Kasumi-1 (cell line): ENCODE data around the gene UBAP1.
"Not testable (repeated sequence)": the region's sequence is repeated elsewhere in the genome, so short reads cannot be mapped to it uniquely, and the experiment has no call there.

Source experiments
- DNase-seq, 2 experiments: peaks; one replicate each; lab custom pipeline; 2025; lab: John Stamatoyannopoulos, UW

Gene UBAP1

GRCh38 chr9:34224349-34224748 lies 45.5 kb downstream of the UBAP1 start:
- DNase-seq, result no peak

- not testable (repeated sequence) for DNase-seq
These were observed 47.4 kb downstream of the UBAP1 start for GRCh38 chr9:34226144-34226760.

DNA sequence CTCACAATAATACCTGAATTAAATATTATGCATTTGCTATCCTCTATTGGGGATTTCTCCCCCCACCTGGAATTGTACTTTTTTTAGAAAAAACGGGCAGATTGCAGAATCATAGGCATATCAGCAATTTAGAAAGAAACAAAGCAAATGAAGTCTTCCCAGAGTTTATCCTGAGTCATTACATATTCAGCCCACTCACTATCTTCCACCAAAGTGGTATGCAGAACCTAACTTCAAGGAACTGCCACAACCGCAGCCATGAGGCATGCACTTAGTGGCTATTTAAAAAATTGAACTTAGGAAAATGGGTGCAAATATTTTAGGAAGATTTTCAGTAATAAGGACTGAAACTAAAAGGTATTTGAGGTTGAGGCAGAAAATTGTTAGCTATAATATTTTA lies 48.6 kb downstream of the UBAP1 start:
- no peak for DNase-seq

- DNase-seq, result no peak
These were observed 51.7 kb downstream of the UBAP1 start for GRCh38 chr9:34230556-34230955.

DNA sequence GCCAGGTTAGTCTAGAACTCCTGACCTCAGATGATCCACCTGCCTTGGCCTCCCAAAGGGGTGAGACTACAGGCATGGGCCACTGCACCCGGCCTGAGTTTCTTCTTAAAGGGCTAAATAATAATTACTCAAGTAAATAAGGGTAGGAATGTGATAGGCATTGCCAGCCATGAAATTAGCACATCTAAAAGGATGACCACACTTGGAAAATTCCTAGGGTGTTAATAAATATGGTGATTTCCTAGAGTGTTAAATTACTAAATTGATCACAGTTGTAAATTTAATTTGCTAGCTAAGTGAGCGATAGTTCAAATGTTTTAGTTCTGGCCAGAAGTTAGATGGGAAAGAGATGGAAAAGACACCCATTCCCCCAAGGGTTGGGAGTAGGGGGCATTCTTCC lies 53.4 kb downstream of the UBAP1 start:
- no peak for DNase-seq

DNA sequence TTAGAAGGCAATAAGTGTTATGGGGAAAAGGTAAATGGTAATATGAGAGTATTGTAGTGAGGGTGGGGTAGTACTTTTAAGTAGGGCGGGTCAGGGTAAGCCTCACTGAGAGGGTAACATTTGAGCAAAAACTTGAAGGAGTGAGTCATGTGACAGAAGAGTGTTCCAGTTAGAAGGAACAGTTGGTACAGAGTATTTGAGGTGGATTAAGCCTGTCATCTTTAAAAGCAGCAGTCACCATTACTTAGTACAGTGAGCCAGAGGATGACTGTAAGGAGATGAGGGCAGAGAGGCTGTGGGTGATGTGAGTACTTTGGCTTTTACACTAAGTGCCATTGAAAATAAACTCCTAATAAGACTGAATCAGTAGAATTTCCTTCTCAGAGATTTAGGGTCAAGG lies 54.8 kb downstream of the UBAP1 start:
- no peak for DNase-seq

- DNase-seq, result no peak
These were observed 59.0 kb downstream of the UBAP1 start for GRCh38 chr9:34237836-34238235.

DNA sequence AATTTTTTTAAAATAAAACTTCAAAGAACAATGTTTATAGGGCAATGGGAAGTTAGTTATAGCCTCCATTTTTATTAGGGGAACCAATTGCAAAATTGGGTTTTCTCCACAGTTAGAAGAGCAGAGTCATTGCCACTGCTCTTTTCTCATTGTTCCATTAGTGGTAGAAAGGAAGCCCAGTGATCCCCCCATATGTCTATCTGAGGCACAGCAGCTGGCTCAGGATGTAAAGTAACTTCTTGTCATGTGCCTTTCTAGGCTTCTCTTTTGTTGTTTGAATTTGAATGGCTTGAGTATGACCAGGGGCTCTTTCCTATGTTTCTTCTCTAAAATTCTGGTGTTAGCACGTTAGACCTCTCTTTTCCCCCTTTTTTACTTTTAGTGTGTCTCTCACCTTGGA lies 61.2 kb downstream of the UBAP1 start:
- no peak for DNase-seq

DNA sequence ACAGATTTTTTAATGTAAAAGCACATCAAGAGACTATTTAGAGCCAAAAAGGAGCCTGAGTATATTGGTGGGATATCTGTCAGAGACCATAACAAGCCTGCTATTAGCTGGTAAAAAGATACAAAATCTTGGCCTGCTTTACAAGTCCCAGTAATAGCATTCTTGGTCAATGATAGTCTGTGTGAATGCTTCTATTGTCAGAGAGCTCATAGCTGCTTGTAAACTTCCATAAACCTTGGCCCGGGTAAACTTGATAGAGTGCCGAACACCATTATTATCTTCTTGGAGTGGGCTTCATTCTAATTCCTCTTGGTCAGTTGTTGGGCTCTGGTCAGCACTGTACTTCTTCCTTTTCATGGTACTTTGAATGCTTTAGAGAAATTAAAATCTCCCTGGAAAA lies 64.0 kb downstream of the UBAP1 start:
- DNase-seq, result no peak

DNA sequence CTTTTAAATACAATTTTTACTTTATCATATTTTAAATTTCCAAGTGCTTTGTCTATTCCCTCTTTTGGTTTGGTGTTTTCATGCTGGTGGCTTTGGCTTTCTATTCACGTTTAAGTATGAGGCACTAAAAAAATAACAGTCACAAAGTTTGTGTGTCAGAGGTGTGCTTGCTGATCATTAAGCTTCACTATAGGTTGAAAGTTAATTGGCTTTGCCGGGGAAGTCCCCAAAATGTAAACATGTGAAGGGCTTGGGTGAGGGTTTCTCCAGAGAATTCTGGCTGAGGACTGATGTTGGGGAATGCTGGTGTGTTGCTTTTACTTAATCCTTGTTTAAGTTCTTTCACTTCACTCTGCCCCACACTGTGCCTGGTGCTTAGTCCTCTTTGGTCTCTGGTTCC lies 66.4 kb downstream of the UBAP1 start:
- DNase-seq, result not testable (repeated sequence)

- DNase-seq, result no peak
These were observed 67.6 kb downstream of the UBAP1 start for GRCh38 chr9:34246453-34246852.

- DNase-seq, result not testable (repeated sequence)
These were observed 68.9 kb downstream of the UBAP1 start for GRCh38 chr9:34247782-34248181.

GRCh38 chr9:34249274-34249673 lies 70.4 kb downstream of the UBAP1 start:
- DNase-seq, result no peak

GRCh38 chr9:34250721-34251120 lies 71.9 kb downstream of the UBAP1 start:
- DNase-seq, result no peak

DNA sequence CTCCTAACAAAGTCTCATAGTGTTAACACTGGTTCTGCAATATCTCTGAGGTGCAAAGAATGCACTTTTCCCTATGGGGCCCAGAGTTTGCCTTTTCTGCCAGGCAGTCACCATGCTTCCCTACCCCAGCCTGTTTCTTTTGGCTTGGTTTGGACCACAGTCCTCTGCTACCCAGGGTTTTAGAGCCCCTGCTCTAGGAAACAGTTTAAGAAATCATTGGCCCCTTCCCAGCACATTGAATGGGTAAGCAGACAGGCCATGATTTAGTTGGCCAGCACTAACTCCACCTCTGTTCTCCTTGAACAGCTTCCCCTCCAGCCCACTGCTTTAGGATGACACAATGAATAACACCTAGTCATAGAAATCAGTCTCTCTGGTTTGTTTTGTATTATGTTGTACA lies 73.2 kb downstream of the UBAP1 start:
- DNase-seq, result no peak

- DNase-seq, result peak; percentile 31 to 71
These were observed 74.0 kb downstream of the UBAP1 start for GRCh38 chr9:34252670-34253459.

GRCh38 chr9:34253460-34253837 lies 74.6 kb downstream of the UBAP1 start:
- no peak for DNase-seq

DNA sequence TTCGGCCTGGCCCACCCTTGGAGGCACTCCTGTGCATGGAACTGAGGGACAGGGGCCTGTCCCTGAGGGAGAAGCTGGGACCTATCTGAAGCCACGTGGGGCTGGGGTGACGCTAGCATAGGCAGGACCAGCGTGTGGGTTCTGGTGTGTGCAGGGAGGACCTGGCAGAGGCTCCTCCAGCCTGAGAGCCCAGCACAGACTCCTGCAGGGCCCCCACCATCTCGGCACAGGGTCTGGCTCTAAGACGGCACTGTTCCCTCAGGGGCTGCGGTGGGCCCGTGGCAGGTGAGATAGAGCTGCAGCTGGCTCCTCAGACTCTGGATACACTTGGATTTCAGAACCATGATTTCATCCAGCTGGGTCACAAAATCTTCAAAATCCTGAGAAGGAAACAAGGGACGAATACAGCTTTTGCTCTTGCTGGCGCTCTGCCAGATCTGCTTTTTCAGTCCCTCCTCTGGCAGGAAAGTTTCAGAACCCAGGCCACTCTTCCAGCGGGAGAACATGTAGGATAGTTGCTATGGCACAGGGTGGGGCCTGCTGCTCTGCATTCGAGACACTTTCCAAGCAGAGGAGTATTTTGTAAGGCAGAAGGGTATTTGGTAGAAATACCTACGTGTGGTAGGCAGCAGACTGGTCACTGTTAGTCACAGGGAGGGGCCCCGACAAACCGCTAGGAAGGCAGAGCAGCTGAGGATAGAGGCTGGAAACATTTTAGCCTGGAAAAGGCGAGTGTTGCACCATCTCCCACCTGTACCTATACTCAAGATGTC lies 75.5 kb downstream of the UBAP1 start:
- DNase-seq, result no peak

- DNase-seq, result no peak
These were observed 76.4 kb downstream of the UBAP1 start for GRCh38 chr9:34254966-34255825.

- DNase-seq, result peak in 1 of 2 experiments; percentile 15
These were observed 77.3 kb downstream of the UBAP1 start for GRCh38 chr9:34256104-34256503.

GRCh38 chr9:34256987-34257585 lies 78.2 kb downstream of the UBAP1 start:
- DNase-seq, result no peak

DNA sequence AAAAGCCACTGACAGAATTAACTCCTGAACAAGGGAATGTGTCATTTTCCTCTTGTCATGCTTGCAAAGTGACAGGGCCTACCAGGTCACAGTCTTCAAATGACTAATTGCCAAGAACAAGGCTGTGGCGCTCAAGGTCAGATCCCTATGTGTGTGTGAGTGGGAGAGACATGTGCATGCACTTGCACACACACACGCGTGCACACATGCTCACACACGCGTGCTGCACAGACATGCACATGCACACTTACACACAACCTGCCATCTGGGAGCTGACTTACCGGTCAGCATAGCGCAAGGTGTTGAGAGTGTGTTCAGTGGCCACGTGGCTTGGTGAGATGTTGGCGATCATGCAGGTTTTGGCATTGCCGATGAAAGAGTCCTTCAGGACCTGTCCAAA lies 80.5 kb downstream of the UBAP1 start:
- no peak for DNase-seq
